Spinal cord (tissue), 10 donors: ENCODE data around the gene EFHD2. TPM values are rescaled to one million over a fixed set of nuclear protein-coding genes. Genes with fewer than 3 reads are reported as not detected.
A peak's percentile ranks its signal among the peaks of the same experiment; 100 is the strongest.

Experiments
- DNase-seq, 6 donors: peaks; one replicate each; pipeline versions ENCODE4 v3.0.0 to v3.0.0-alpha.2; 2013 to 2015; ENCODE audit warnings: low spot score in 6 of 6, low read depth in 4 of 6
- H3K27ac ChIP-seq: one replicate; pipeline ENCODE4 v1.5.1; 2013; ENCODE audit warnings: low read depth, low read length, control low read depth
- H3K27me3 ChIP-seq: one replicate; pipeline ENCODE4 v1.6.1; 2013; ENCODE audit warnings: low read length; ENCODE audit not compliant: control insufficient read depth, insufficient read depth
- H3K36me3 ChIP-seq: one replicate; pipeline ENCODE4 v1.6.1; 2013; ENCODE audit warnings: low read length; ENCODE audit not compliant: control insufficient read depth, insufficient read depth
- H3K4me1 ChIP-seq: one replicate; pipeline ENCODE4 v1.6.1; 2013; ENCODE audit warnings: low read length; ENCODE audit not compliant: control insufficient read depth, insufficient read depth
- H3K4me3 ChIP-seq: one replicate; pipeline ENCODE4 v1.5.1; 2013; ENCODE audit warnings: low read depth, low read length, control low read depth
- H3K9me3 ChIP-seq: one replicate; pipeline ENCODE4 v1.6.1; 2013; ENCODE audit warnings: low read length; ENCODE audit not compliant: control insufficient read depth, insufficient read depth
- WGBS: methylation state at CpG from one replicate; pipeline ENCODE4 v1.1.5; 2013; ENCODE audit warnings: missing lambda C conversion rate; ENCODE audit not compliant: insufficient coverage; 5-methylcytosine and 5-hydroxymethylcytosine counted together
- polyA plus RNA-seq, 2 donors: library from polyadenylated mRNA; unstranded; fragments of 120-200 nt; gene quantifications; one replicate each; pipeline ENCODE4 v1.2.1, GENCODE V29; 2013; ENCODE audit not compliant: insufficient read length in 2 of 2
- total RNA-seq, 2 donors: library from RNA; depleted of rRNA in 1 of 2; stranded (reverse); fragments of 120-200 nt in 1 of 2; fragments of >200 nt in 1 of 2; gene quantifications; one replicate each; pipeline versions ENCODE4 v1.2.3 to v1.2.4, GENCODE V29; 2013 to 2014
- donor health status: healthy.

EFHD2 gene
- total and polyA plus RNA-seq, 4 donors = 10.8 to 45.8 (median 28.8) TPM

DNA sequence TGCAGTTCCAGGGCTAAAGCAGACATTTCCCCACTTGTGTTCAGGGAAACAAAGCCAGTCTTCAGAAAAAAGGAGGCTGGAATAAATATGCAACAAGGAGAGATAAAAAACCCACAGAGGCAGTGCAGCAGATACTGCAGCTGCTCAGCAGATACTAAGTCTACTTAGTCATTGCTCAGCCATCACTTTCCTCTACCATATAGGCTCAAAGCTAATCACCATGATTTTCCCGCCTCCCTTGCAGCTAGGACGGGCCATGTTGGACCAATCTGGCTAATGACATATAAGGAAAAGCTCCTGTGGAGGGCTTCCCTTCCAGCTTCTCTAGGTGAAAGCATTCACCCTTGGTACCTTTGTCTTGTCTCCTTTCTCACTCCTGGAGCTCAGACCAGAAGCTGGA, 10.0 kb upstream of the EFHD2 start:
- WGBS = 100% methylated on average over 2 of the region's 2 CpGs
- Histone ChIP-seq H3K27ac (no peak overlapping the region), H3K36me3 (no peaks in the 10 kb centered on the region), H3K27me3 (no peaks in the 10 kb centered on the region), H3K4me1 (no peaks in the 10 kb centered on the region), H3K9me3 (peaks cover 5% of the 10 kb centered on the region), H3K4me3 (no peak overlapping the region)
- no peak for DNase-seq

DNA sequence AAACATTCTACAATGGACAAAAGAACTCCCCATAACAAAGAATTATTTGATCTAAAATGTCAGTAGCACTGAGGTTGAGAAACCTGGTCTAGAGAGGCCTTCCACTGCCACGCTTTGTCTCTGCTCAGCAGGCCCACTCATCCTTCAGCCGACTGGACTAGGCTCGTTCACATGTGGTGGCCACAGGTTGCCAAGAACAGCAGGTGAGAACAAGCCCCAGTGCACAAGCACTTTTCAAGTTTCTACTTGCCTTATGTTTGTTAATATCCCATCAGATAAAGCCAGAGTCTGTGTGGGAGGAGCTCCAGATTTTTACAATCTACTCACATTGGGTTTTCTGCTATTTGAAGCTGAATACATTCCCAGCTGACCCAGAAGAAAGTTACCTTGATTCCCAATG, 9.1 kb upstream of the EFHD2 start:
- H3K9me3 ChIP-seq = peaks cover 5% of the 10 kb centered on the region
- 57% methylated on average over 3 of the region's 3 CpGs for WGBS
- H3K27ac ChIP-seq = no peak overlapping the region
- no peaks in the 10 kb centered on the region for H3K4me1 ChIP-seq
- H3K36me3 ChIP-seq = no peaks in the 10 kb centered on the region
- H3K27me3 ChIP-seq = no peaks in the 10 kb centered on the region
- no peak for DNase-seq
- H3K4me3 ChIP-seq = no peak overlapping the region

DNA sequence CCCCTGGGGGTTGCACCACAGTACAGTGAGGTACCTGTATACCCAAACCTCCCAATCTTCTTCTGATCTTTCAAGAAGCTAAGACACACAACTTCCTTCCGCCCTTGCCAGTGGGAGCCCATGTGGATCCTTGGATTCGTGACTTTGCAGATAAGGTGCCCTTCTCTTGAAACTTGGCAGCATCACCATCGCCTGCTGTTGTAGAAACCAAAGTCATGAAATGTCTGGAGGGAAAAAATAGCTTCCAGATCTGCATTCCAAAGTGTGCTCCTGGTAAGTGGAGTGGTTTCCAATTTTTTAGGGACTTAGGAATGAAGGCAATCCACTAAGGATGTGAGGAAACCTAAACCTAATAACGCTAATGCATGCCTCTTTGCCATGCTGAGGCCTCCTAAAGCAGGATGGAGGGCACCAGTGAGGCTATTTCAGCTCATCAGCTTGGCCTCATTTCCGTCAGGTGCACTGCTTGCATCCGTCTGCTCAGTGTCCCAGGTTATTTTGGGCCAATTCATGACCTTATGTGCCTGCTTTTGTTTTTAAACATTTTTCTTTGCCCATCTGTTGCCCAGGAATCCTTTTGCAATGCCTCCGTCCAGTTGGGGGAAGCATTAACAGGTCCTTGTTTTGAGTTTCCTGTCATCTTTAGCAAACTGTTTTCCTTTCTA, 8.2 kb upstream of the EFHD2 start:
- Histone ChIP-seq H3K27me3 (no peaks in the 10 kb centered on the region), H3K36me3 (no peaks in the 10 kb centered on the region), H3K9me3 (peaks cover 5% of the 10 kb centered on the region), H3K4me3 (no peak overlapping the region), H3K4me1 (no peaks in the 10 kb centered on the region), H3K27ac (no peak overlapping the region)
- no peak for DNase-seq
- 84% methylated on average over 7 of the region's 7 CpGs for WGBS

DNA sequence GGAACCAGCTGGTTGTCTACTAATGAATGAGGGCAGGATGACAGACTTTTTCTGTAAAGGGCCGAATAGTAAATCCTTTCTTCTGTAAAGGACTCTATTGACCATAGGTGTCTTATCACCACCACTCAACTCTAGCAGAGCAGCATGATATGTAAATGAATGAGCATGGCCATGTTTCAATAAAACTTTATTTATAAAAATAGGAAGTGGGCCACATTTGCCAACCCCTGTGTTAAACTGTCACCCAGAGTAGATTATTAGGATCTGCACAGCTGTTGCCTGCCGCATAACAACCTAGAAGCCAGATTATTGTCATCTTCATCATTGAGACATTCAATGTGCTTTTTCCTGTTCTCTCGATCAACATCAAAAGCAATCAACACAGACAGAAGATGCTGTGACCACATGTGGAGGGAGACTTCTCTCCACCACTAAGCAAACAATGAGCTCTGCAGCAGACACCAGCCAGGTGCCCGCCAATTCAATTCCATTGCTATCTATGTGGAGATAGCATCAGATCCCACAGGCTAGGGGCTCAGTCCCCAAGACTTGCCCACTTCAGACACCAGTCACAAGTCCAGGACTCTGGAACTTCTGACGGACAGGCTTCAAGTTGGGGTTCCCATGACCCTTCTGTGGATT, 6.8 kb upstream of the EFHD2 start:
- no peaks in the 10 kb centered on the region for H3K36me3 ChIP-seq
- no peak overlapping the region for H3K4me3 ChIP-seq
- peaks cover 5% of the 10 kb centered on the region for H3K9me3 ChIP-seq
- no peaks in the 10 kb centered on the region for H3K27me3 ChIP-seq
- DNase-seq = no peak
- no peak overlapping the region for H3K27ac ChIP-seq
- no peaks in the 10 kb centered on the region for H3K4me1 ChIP-seq
- 100% methylated on average over 1 of the region's 5 CpGs for WGBS

DNA sequence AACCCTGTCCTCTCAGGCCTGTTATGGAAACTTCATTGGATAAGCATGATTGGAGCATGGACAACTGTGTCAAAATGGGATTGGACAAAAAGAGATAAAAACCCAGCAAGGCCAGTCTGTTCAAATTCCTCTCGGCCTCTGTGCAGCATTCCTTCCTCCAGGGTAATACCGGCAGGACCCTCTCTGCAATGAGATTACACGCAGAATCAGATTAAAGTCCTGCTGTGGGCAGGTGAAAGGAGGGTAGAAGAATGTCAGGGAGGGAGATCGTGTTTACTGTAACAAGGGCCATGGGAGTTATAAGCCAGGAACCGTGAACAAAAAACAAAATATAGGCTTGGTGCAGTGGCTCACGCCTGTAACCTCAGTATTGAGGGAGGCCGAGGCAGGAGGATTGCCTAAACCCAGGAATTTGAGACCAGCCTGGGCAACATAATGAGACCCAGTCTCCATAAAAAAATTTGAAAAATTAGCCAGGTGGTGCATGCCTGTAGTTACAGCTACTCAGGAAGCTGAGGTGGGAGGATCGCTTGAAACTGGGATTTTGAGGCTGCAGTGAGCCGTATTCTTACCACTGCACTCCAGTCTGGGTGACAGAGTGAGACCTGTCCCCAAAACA, 5.6 kb upstream of the EFHD2 start:
- no peak overlapping the region for H3K4me3 ChIP-seq
- peaks cover 6% of the 10 kb centered on the region for H3K4me1 ChIP-seq
- 89% methylated on average over 6 of the region's 9 CpGs for WGBS
- H3K27ac ChIP-seq = no peak overlapping the region
- H3K36me3 ChIP-seq = no peaks in the 10 kb centered on the region
- peaks cover 5% of the 10 kb centered on the region for H3K9me3 ChIP-seq
- no peak for DNase-seq
- no peaks in the 10 kb centered on the region for H3K27me3 ChIP-seq

DNA sequence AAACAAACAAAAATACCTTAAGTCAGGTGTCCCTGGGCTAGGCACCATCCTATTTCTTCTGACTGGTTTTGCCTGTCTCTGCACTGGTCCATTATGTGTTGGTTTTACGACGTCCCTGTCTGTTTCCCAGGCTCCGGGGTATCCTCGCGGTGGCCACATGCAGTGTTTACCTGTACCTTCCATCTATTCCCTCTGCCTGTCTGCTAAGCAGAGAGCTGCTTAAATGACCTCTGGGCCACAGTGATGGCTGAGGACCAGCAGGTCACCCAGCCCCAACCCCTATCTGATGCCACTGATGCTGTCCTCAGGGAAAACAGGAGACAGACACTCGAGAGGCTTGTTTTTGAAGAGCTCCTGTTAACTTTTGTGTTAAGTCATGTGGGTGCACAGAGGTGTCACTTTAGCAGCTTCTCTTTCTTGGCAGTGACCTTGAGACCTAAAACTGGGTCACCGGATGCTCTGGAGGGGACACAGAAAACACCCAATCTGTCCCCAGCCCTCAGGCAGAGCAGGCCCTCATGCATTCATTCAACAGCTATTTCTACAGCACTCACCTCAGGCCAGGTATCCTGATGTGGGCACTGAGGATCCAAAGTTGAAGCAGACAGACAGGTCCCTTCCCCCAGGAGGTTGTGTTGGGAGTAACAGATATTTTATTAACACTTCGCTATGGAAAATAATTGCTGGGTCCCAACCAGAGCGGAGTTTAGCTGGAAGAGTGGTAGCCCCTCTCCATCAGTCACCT, 4.4 kb upstream of the EFHD2 start:
- peaks cover 11% of the 10 kb centered on the region for H3K4me1 ChIP-seq
- no peaks in the 10 kb centered on the region for H3K36me3 ChIP-seq
- no peaks in the 10 kb centered on the region for H3K9me3 ChIP-seq
- H3K4me3 ChIP-seq = no peak overlapping the region
- no peak overlapping the region for H3K27ac ChIP-seq
- no peak for DNase-seq
- H3K27me3 ChIP-seq = no peaks in the 10 kb centered on the region
- WGBS = 91% methylated on average over 8 of the region's 9 CpGs

DNA sequence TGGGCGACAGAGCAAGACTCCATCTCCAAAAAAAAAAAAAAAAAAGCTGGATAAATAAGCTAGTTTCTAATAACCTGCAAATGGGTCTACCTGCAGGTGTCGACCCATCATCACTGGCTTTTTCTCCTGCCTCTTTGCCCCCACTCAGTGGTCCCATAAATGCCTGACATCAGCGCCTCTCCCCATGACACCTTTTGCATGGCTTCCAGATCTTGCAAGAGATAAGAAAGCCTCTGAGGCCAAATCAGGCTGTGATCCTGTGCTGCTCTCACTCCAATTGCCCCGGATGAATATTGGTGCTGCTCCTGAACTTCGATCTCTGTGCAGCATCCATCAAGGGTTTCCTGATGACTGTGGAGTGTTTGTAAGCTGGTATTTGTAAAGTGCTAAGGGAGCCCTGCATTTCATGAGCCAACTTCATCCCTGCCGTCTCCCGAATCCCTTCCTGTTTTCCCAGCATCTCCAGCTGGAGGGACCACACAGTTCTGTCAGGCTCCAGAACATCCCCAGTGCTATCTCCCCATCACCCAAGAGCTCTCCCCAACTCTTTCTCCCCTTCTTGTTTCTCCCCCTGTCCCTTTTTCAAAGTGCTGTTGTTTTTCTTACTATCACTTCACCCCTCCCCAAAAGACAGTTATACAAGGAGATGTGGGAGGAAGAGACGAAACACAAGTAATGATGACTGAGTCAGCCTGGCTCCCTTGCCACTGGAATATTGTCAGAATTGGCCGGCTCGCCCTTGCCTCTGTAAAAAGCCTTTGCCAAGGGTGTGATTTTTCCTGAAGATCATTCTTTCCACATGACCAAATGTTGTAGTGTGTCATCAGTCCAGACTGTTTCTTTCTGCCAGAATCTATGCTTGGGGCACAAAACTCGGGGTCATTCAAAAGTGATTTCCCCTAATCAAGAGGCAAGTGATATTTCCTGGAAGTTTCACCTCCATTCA, 2.8 kb upstream of the EFHD2 start:
- WGBS = 81% methylated on average over 9 of the region's 11 CpGs
- peaks cover 27% of the 10 kb centered on the region for H3K4me1 ChIP-seq
- H3K27ac ChIP-seq = no peak overlapping the region
- no peaks in the 10 kb centered on the region for H3K9me3 ChIP-seq
- H3K4me3 ChIP-seq = no peak overlapping the region
- no peak for DNase-seq
- H3K27me3 ChIP-seq = no peaks in the 10 kb centered on the region
- H3K36me3 ChIP-seq = peaks cover 4% of the 10 kb centered on the region

DNA sequence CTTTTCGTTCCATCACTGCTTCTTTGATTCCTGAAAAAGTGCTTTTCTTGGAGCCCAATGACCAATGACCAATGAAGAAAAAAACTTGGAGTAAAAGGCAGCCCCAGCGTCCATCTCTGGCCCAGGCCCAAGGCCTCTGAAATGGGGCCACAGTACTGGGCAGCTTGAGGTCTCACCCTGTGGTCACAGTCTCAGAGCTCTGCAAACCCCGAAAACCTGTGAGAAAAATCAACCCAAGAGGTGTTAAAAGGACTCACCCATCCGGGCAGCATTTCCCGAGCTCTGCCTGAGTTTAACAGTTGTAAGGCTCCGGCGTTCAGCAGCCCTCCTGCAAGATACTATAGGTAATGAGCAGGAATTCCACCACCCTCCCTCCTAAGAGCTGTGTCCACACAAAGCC, 2.1 kb upstream of the EFHD2 start:
- Histone ChIP-seq H3K4me3 (no peak overlapping the region), H3K9me3 (no peaks in the 10 kb centered on the region), H3K27ac (no peak overlapping the region), H3K27me3 (no peaks in the 10 kb centered on the region), H3K4me1 (peaks cover 34% of the 10 kb centered on the region), H3K36me3 (peaks cover 4% of the 10 kb centered on the region)
- WGBS = 73% methylated on average over 3 of the region's 7 CpGs
- no peak for DNase-seq

DNA sequence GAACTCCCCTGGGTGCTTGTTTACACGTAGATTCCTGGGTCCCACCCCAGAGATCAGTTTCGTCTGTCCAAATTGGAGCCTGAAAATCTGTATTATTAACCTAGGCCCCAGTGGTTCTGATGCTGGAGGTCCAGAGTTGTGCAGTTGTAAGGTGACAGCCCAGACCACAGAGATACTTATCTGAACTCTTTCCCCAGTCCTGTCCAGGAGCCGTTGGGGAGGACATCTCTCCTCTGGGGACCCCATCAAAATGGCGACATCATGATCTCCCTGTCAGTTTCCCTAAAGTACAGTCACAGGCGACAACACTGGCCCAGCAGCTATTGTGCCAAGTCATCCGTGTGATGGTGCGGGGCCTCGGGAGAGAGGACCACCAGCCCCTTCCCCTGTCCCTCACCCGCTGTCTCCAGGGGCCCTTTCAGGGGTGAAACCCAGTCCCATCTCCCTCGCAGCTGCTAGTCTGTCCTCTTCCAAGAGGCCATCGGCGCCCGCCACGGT, 749 bp upstream of the EFHD2 start:
- 10% methylated on average over 14 of the region's 14 CpGs for WGBS
- Histone ChIP-seq H3K36me3 (peaks cover 14% of the 10 kb centered on the region), H3K27me3 (no peaks in the 10 kb centered on the region), H3K4me3 (peak overlapping the region; percentile 59), H3K9me3 (no peaks in the 10 kb centered on the region), H3K4me1 (peaks cover 48% of the 10 kb centered on the region), H3K27ac (peak overlapping the region; percentile 76)
- no peak for DNase-seq
